GM19397 (cell line): ENCODE results near the gene CALY.

ENCODE experiments used
- ATAC-seq: cut with Tn5 transposase; IDR thresholded peaks from one replicate; pipeline ENCODE4 v1.9.1; 2021; ENCODE audit warnings: mild to moderate bottlenecking, moderate library complexity; ENCODE audit not compliant: unreplicated experiment

Gene CALY

DNA sequence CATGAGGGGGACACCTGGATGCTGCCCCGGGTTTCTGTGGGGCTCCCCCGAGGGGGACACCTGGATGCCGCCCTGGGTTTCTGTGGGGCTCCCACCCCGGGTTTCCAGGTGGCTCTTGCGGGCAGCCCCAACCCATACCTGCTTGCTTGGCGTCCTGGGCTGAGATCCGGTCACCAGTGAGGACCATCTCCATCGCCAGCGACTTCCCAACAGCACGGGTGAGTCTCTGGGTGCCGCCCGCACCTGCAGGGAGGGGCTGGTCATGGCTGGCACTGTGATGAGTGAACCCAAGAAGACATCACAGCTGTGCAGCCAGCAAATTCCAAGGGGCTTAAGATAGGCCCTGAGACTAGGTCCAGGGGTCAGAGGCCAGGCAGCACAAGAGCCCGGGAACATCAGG, 30.1 kb upstream of the CALY start:
- no peak for ATAC-seq

DNA sequence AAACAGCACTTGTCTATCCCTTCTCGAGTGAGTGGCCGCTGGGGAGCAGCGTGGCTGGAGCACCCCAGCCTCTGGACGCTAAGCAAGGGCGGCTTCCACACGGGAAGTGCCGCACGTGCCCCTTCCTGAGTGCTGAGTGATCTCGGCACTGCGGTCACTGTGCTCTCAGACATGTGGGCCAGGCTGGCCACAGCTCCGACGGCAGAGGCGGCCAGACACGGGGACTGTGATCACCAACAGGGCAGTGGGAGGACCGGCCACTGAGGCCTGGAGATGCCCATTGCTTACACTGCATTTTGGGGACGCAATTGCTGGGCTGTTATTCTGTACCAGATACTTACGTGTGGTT, 29.4 kb upstream of the CALY start:
- no peak for ATAC-seq

DNA sequence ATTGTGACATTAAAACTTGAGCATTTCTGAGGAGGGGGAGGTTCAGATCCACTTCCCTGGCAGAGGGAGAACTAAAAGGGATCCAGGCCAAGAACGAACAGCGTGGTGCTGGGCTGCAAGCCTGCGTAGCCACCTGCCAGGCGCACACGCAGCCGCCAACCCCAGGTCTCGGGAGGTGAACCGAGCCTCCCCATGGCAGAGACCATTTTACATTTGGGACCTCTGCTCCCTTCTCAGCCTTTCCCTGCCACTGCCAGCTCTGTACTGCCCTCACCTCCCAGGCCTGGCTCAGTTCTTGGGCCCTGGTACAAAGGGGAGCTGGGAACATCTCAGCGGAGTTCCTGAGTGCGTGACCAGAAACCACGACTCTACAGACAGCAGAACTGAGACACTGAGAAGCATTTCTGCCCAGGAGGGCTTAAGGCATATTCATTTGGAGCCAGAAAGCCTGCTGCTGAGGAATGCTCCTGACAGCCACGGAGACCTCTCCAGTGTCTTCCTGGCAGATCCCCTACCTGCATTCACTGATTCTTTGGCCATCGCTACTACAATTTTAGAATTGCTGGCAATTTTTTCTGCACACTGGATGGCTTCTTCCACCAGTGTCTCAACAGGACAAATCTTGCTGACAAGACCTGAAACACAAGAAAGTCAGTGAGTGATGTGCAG, 28.9 kb upstream of the CALY start:
- ATAC-seq = no peak

DNA sequence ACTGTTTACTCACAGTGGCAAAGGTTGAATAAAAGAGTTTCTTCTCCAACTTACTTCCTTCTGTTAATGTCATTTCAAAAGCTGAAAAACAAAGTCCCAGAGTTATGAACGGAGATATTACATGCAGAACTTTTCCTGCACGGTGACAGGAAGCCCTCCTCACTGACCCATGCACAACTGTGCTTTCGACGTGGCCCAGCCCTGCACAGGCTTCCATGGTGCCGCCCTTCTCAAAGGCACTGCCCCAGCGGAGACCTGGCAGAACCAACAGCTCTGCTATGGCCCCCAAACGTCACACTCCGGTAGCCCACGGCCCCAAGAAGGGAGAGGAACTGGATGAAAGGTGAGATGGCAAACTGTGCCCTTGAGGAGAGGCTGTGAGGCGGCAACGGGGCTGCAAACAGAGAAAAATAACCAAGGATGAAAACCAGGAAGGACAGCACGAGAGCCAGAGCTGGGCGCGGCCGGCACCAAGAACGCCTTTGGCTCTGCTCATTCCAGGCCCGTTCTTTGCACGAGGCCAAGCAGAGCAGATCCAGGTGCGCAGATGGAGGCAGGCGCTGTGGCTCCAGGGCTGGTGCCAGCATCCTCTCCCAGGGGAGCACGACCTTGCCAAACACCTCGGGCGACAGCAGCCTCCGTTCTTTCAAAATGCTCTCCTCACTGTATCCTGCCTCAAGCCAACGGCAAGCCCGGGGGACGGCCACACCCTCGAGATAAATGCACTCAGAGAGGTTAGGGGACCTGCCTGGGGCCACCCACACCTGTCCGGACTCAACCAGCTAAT, 28.1 kb upstream of the CALY start:
- no peak for ATAC-seq

DNA sequence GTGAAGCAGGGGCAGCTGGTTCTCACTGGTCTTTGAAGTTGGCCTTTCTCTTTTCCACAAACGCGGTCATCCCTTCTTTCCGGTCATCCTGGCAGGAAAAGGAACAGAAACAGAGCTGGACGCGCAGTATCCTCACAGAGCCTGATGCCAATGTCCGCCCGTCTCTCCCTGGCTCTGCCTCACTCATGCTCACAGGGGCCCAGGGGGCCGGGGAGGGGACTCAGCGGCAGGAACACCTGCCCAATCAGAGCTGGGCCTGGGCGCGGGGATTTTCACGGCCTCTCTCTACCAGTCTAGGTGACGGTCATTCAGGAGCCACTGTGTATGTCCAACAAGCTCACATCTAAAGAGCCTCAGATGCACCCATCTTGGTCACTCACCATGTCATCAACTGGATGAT, 26.1 kb upstream of the CALY start:
- ATAC-seq = no peak

DNA sequence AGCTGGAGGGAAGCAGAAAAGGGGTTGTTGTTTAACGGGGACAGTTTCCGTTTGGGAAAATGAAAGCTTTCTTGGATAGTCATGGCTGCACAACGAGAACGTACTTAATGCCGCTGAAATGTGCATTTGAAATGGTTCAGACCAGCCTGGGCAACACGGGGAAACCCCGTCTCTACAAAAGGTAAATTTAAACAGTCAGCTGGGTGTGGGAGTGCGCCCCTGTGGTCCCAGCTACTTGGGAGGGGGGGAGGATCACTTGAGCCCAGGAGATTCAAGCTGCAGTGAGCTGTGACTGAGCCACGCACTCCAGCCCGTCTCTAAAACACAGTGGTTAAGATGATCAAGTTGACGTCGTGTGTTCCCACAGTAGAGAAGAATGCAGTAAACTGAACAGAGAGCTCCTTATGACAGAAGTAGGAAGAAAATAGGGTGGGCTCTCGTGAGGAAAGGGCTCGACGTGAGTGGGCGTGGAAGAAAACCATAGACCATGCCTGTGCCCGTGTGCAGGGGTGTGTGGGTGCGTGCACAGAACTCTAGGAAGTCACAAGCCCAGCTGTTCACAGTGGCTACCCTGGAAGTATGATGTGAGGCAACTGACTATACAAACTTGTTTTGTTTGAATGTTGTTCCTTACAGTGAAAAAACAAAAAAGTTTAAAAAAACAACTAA, 25.2 kb upstream of the CALY start:
- no peak for ATAC-seq

DNA sequence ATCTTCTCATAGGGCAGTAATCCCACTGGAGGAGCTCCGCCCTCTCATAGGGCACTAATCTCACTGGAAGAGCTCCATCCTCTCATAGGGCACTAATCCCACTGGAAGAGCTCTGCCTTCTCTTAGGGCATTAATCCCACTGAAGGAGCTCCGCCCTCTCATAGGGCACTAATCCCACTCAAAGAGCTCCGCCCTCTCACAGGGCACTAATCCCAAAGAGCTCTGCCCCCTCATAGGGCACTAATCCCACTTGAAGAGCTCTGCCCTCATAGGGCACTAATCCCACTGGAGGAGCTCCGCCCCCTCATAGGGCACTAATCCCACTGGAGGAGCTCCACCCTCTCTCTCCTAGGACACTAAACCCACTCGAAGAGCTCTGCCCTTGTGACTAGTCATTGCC, 24.5 kb upstream of the CALY start:
- ATAC-seq = no peak

DNA sequence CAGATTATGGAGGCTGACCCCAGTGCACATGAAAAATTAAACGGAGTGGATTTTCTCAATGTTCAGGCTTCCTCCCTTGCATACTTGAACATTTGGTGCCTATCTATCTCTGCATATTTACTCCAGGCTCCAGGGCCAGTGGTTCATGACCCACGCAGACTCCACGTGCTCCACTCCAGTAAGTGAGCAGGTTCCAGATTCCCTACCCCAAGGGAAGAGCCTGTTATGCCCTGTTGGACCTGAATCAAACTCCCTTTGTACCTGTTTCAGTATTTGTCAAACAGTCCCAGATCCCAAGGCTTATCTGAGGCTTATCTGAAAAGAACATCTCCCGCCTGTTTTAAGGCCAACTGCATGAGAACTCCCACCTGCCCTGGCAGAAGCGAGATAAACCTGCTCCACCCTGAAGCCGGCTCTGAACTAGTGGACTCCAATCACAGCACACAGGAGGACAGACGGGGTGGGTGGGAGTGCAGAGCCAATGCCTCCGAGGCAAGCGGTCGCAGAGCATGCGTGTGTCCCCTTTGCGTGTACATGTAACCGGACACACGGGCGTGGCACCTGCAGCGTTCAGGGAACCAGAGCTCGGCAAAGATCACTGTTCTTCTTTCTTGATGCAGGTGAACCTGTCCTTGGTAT, 23.4 kb upstream of the CALY start:
- no peak for ATAC-seq

DNA sequence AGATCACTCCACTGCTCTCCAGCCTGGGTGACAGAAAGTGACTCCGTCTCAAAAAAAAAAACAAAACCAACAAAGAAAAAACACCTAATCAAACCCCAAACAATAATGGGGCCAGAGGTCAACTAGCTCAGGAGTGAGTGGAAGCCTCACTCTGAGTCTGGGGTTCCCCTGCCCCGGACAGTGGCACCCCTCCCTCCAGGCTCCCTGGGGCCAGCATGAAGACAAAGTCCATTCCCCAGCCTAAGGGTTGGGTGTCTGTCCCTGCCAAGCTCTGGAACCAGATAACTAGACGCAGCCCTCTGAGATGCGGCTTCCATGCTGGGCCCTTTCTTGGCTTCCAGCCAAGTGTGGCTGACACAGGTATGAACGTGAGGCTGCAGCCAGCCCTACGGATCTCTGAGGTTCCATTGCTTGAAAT, 22.9 kb upstream of the CALY start:
- no peak for ATAC-seq

DNA sequence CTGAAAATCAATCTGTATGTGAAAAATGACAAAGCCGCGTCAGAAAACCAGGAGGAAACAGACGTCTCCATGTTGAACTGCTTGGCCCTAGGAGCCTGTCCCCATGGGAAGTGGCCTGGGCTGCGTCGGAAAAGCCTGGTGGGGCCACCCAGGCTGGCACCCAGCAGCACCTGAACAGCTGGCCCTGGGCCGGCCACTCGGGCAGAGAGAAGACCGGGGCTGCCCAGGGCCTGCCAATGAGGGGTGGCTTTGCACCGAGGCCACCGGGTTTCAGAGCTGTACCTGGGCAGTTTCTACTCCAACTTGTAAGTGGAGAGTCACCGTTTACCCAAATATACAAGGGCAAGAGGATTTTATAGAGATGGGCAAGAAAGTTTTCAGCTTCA, 22.2 kb upstream of the CALY start:
- ATAC-seq = no peak

DNA sequence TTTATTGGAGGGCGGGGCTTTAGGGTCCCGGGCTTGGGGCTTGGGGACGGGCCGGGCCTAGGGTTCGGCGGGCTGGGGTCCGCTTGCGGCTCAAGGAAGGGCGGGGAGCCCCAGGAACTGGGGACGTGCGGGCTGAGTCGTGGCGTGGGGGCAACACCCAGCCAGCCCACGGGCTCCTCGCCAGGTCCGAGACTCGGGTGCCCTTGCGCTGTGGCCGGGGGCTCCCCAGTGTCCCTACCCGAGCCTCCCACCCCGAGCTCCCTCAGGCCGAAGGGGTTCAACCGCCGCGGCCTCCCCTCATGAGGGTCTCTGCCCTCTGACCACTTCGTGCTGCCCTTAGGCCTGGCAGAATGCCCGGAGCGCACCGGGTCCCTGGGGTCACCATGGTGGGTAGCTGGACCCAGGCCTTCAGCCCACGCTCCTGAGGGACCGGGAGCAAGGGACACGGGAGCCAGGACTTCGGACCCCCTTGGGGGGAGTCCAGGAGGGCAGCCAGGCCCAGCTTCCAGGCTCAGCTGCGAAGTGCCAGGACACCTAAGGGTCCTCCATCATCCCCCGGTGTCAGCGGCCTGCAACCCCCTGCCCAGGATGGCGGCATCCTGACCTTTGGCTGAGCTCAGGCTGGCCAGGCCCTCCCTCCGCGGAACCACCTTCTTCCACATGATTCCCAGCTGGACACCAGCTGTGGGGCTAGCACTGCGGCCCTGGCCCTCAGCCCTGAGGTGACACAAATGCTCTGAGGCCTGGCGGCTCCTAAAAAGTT, 21.6 kb upstream of the CALY start:
- ATAC-seq = no peak

DNA sequence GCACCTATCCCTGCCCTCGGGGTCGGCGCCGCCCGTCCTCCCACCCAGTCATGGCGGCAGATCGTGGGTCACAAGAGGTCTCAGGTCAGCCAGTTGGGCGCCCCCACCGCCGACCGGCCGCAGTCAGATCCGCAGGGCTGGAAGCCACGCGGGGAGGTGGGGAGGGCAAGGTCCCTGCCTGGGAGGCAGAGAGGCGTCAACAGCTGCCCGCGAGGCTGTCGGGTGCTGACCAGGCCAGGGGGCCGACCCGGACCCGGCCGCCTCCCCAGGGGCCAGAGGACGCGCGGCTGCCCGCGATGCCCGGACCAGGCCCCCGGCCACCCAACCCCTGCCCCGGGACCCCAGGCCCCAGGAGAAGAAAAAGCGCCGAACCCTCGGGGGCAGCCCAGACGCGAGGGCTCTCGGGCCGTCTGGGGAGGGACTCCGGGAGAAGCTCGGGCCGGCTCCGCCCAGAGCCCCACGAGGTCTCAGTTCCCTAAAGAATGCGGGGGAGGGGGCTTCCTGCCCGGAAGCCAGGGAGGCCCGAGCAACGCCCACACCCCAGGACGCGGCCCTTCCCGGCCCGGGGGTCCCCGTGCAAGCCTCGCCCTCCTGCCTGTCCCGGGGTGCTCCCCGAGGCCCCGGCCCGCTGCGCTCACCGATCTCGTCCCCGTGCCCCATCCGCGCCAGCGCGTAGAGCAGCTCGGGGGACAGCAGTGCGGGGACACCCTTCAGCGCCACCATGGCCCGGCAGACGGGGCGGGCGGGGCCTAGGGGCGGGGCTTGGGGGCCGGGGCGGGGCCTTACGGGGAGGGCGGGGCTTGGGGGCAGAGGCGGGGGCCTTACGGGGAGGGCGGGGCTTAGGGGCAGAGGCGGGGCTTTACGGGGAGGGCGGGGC, 20.8 kb upstream of the CALY start, which contains the start of gene FUOM:
Gene FUOM, minus strand, starts transcription at position 735 of the 877 bp plus-strand sequence. Its CDS starts 12 bp downstream, at position 723.
- peak; percentile 56 for ATAC-seq

DNA sequence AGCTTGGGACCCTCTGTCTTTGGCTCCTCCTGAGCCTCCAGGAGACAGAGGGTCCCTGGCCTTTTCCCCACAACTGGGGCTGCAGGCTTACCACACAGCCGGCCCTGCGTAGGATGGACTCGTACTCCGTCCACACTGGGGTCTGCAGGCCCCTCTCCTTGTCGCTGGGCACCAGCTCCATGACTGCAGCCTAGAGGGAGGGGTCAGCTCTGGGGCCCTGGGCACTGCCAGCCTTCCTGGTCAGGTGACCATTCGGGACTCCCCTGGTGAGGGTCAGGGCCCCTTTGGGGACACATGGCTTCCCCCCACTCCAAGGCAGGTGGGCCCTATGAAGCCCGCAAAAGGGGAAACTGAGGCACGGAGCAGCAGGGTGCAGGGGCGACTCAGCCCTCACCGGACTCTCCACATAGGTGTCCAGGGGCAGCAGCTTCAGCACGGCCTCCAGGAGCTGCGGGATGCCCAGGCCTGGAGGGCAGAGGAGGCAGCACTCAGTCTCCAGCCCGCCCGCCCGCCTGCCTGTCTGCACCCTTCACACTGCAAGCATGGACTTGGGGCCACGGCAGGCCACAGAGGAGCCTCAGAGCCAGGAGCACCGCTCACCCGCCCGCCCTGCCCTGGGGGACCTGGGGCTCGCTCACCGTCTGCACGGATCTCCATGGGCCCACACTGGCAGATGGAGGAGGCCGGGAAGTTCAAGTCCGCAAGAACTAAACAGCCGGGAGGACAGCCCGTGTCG, 20.0 kb upstream of the CALY start:
- no peak for ATAC-seq

DNA sequence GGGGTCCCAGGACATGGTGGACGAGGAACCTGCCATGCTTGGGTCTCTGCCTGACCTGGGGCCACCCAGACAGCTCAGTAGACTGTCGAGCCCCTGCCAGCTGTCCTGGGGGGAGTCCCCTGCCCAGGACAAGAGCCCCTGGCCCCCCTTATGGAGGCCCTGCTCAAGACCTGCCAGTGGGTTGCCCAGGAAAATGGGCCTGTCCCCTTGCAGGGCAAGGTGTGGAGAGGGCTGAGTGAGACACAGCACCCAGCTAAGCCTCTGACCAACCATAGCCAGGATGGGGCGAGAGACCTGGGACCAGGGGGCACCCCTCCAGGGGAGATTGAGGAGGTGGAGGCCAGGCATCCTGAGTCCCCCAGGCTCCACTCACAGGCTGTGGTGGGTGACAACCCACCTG, 19.3 kb upstream of the CALY start:
- ATAC-seq = no peak

DNA sequence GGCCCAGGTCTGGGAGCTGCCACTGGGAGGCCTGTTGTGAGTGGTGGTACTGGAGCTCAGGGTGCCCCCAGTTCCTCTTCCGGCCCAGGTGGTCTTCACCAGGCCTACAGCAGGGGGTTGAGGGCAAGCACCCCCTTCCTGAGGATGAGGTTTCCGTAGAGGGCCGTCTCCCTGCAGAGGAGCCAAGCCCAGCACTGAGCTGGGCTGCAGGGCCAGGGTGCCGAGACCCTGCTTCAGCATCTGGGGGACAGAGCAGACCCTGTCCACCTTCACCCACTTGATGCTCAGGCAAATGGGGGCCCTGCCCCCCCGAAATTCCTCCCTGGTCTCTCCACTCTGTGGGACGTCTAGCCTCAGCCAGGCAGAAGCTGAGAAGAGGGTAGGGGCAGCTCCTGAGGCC, 18.6 kb upstream of the CALY start:
- ATAC-seq = no peak

DNA sequence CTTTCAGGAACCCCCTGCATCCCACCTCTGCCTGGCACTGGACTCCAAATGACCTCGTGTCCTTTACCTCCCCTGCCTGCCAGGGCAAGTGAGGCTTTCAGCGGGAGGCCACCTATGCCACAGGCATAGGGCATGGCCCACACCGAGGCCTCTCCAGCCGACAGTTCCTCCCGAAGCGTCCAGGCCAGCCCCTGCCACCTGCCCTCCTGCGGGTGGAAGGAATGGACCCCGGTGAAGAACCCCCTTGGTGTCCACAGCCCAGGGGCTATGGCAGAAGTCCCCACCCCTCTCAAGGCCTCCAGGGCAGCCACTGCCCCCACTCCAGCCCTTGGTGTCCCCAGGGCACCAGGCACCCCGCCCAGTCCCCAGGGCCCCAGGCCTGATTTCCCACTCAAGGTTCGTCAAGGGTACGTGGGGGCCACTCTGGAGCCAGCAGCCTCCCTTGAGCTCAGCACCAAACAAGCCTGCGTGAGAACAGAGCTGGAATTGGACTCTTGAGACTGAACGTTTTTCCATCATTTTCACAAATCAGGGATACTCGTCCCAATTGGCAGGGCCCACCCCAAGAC, 18.1 kb upstream of the CALY start:
- no peak for ATAC-seq

DNA sequence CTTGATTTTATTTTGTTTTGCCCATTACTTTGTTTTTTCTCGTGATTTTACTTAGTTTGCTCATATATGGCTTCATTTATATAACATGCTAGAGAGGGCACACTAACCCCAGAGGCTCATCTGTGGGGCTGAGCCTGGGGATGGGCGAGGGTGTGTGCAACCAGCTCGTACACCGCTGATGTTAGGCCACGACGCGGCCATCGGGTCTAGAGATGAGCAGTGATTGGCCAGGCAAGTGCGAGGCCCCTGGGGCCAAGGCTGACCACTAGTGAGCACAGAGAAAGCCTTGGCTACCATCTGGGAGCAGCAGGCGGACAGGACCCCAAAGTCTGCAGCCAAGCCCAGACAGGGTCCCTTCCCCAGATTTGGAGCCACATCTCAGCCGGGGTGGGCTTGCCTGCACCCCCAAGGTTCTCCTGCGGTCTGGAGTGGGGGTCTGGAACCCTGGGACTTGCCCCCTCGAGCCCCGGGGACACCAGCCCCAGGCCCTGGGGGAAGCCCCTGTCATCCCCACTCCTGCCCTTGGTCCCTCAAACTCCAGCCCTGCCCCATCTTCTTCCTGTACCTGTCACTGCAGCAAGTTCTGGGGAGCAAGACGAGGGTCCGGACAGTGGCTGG, 17.4 kb upstream of the CALY start:
- ATAC-seq = no peak

DNA sequence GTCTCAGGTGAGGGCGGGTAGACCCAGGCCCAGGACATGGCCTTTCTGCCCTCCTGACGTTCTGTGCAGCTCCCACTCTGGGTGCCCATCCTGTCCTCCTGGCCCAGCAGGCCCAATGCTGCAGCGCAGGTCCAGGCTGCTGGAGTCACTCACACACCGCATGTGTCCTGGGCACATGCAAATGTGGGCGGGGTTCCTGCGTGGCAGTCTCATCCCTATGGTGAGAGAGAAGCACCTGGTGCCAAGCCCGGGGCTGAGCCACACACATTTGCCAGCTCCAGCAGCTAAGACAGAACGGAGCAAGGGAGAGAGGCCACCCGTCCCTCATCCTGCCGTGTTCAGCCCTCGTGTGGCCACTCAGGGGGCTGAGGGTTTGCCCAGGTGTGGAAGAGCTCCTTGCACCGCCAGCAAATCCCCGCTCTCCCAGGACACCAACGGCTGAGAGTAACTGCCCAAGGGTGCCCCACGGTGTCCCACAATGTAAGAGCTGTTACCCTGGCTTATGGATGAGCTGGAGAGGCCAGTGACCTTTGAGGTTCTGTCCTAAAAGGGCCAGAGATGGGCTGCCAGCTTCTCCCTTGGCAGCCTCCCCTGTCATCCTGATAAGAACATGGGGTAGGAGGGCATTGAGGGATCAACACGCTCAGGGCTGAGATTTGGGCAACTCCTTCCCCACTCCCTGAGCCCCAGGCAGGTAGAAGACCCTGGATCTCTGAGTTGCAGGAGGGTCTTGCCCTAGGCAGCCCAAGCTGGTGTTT, 16.7 kb upstream of the CALY start:
- ATAC-seq = no peak
